Suprapubic skin (tissue), 3 donors: Measurements from ENCODE around the gene ARID3A.

ENCODE experiments used
- EP300 ChIP-seq: sonication (generic); formaldehyde crosslinking; IDR thresholded peaks from one replicate; pipeline ENCODE4 v1.6.1; 2017; ENCODE audit warnings: antibody characterized with exemption
- POLR2A ChIP-seq, 2 donors: fragments of 450-650 bp; IDR thresholded peaks; one replicate each; pipeline ENCODE4 v1.6.1; 2017; ENCODE audit warnings: antibody characterized with exemption in 2 of 2, mild to moderate bottlenecking in 2 of 2, moderate library complexity in 2 of 2
- TF ChIP-seq, protein P1 (sequence below), 2 donors: fragments of 200-600 bp in 1 of 2; fragments of 450-650 bp in 1 of 2; sonication (generic) in 1 of 2; IDR thresholded peaks; one replicate each; pipeline ENCODE4 v1.5.1; 2016 to 2019; ENCODE audit warnings: antibody characterized with exemption in 2 of 2, mild to moderate bottlenecking in 1 of 2, moderate library complexity in 1 of 2

DNA sequence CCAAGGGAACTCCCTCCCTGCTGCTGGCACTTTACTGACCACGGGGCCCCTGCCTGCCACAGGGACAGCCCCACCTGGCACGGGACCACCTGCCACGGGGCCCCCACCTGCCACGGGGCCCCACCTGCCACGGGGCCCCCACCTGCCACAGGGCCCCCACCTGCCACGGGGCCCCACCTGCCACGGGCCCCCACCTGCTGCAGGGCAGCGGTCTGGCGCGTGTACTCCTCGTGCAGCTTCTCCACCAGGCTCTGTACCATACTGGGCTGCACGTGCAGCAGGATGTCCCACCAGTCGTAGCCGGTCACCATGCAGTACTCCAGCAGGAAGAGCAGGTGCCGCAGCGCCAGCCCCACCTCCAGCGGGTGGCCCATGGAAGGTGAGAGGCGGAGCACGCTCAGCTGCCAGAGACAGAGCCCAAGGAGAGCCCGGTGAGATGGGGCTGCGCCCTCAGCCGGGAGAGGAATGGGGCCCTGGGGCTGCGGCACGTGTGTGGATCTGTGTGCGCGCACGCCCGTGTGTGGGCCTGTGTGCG lies 49.0 kb upstream of the ARID3A start:
- no peak for TF ChIP-seq POLR2A (IDR thresholded peaks at IDR 0.05)
- TF ChIP-seq, protein P1, sequence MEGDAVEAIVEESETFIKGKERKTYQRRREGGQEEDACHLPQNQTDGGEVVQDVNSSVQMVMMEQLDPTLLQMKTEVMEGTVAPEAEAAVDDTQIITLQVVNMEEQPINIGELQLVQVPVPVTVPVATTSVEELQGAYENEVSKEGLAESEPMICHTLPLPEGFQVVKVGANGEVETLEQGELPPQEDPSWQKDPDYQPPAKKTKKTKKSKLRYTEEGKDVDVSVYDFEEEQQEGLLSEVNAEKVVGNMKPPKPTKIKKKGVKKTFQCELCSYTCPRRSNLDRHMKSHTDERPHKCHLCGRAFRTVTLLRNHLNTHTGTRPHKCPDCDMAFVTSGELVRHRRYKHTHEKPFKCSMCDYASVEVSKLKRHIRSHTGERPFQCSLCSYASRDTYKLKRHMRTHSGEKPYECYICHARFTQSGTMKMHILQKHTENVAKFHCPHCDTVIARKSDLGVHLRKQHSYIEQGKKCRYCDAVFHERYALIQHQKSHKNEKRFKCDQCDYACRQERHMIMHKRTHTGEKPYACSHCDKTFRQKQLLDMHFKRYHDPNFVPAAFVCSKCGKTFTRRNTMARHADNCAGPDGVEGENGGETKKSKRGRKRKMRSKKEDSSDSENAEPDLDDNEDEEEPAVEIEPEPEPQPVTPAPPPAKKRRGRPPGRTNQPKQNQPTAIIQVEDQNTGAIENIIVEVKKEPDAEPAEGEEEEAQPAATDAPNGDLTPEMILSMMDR (IDR thresholded peaks at IDR 0.05): no peak
- TF ChIP-seq EP300: no peak
